GM21717 (cell line): ENCODE measurements around the gene EXOC3L1.

Experiments used
- ATAC-seq: cut with Tn5 transposase; IDR thresholded peaks from one replicate; pipeline ENCODE4 v1.9.1; 2021; ENCODE audit warnings: mild to moderate bottlenecking, moderate library complexity; ENCODE audit not compliant: unreplicated experiment

Gene EXOC3L1

DNA sequence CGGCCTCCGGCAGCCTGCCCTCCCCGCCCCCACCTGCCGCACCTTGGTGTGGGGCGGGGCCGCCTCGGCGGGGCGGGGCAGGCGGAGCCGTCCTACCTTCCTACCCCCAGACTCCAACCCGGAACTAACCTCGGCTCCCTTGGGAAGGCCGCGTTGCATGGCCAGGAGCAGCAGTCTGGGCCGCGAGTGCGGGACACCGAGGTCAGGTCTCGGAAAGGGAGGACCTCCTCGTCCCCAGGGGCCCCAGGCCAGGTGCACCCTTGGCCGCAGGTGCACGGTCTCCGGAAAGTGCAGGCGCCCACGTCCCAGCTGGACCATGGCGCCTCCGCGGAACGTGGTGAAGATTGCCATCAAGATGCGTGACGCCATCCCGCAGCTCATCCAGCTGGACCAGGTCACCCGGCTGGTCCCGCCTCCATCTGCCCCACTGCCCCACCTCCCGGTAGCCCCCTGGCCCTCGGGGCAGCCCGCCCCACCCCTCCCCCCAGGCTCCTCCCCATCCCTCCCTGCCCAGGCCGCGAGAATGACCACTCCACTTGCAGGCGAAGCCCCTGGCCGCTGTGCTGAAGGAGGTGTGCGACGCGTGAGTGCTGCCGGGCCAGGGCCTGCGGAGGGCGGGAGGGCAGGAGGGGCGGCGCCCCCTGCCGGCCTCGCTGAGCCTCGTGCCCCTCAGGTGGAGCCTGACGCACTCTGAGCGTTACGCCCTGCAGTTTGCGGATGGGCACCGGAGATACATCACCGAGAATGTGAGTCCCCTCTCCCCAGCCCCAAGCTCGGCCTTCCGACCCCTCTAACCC lies 9.3 kb upstream of the EXOC3L1 start, which contains the start of gene ELMO3:
ELMO3 (plus strand) TSS at position 121 of the 797 bp plus-strand sequence; CDS start at position 317, 196 bp downstream.
- ATAC-seq: no peak

DNA sequence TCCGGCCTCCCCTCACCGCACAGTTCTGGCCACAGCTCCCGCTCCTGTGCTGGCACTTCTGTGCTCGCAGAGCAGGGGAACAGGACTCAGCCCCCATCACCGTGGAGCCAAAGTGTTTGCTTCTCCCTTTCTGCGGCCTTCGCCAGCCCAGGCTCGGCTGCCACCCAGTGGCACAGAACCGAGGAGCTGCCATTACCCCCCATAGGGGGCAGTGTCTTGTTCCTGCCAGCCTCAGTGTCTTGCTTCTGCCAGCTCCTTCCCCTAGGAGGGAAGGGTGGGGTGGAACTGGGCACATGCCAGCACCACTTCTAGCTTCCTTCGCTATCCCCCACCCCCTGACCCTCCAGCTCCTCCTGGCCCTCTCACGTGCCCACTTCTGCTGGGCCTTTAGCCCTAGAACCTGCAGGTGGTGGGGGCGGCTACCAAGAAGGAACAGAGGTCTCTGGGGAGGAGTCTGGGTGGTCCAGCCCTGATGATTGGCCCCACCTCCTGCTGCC lies 8.3 kb upstream of the EXOC3L1 start:
- ATAC-seq: no peak

- no peak for ATAC-seq
Measured at GRCh38 chr16:67197704-67198103, 7.8 kb upstream of the EXOC3L1 start.

GRCh38 chr16:67196881-67197280 lies 6.9 kb upstream of the EXOC3L1 start:
- no peak for ATAC-seq

GRCh38 chr16:67195676-67196075 lies 5.7 kb upstream of the EXOC3L1 start:
- ATAC-seq: no peak

DNA sequence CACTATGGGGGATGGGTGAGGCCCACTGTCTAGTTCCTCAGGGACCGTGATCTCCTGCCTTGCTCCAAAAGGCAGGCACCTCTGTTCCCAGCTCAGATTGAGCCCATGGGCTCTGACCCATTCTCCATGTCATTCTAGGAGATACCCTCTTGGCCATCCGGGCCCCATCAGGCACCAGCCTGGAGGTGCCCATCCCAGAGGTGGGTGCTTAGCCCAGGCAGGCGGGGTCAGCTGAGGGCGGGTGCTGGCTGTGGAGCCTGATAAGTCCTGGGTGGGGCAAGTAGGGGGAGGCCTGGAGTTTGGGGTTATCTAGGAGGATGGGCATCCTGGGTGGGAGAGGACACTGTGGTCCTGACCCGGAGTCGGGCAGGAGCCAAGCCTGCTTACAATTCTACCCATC lies 4.3 kb upstream of the EXOC3L1 start:
- ATAC-seq: no peak

DNA sequence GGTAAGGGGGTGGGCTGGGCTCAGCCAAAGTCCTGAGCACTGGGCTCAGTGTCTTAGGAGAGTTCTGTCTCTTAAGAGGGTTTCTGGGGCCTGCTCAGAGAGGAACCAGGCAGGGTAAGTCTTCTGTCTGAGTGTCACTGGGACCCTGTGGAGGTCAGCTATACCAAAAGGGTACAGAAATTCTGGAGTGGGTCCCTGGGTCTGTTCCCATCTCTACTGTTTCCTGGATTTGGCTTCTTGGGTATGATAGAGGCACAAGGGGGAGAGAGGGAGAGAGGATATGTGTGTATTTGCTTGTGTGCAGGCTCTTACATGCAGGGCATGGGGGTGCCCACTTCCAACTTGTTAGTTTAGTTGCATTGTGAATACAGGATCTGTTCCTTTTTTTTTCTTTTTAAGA lies 3.6 kb upstream of the EXOC3L1 start:
- no peak for ATAC-seq

DNA sequence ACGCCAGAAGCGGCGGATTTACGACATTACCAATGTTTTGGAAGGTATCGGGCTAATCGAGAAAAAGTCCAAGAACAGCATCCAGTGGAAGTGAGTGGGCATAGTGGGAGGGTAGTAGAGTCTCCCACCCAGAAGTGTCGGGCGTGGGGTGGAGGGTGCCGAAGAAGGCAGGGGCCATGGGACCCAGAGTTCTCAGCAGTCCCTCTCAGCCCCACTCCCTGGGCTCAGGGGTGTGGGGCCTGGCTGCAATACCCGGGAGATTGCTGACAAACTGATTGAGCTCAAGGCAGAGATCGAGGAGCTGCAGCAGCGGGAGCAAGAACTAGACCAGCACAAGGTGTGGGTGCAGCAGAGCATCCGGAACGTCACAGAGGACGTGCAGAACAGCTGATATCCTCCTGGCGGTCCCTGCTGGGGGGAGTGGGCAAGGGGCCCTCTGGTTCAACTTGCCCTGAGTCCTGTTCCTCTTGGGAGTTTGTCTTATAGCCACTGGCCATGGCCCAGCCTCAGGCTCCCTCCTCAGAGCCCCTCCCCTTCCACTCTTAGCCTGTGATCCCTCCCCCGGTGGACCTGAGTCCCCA lies 2.9 kb upstream of the EXOC3L1 start:
- peak; percentile 4 for ATAC-seq

- peak; percentile 76 for ATAC-seq
Measured at GRCh38 chr16:67191995-67192681, 2.2 kb upstream of the EXOC3L1 start, which contains the start of gene E2F4. Gene E2F4, plus strand, starts transcription at chr16:67192155. Its CDS starts 73 bp downstream, at chr16:67192228.

GRCh38 chr16:67191411-67191994 lies 1.6 kb upstream of the EXOC3L1 start:
- no peak for ATAC-seq

- no peak for ATAC-seq
Measured at GRCh38 chr16:67190448-67191399, 788 bp upstream of the EXOC3L1 start.

DNA sequence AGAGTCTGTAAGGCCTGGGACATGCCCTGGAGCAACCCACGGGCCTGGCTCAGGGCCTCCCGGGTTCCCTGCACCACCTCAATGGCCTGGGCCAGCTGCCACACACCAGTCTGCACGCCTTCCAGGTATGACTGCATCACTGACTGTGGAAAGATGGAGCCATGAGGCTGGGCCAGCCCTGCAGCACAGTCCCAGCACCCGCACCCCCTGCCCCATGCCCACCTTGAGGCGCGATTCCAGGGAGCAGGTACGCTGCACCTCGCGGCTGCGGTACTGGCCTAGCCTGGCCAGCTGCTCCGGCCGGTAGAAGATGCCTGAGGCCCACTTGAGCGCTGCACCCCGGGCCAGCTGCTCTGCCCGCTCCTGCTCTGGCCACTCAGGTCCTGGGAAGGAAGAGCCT lies 1.1 kb downstream of the EXOC3L1 start:
- ATAC-seq: no peak

- no peak for ATAC-seq
Measured at GRCh38 chr16:67188323-67188722, 1.6 kb downstream of the EXOC3L1 start.

GRCh38 chr16:67187175-67187890 lies 2.6 kb downstream of the EXOC3L1 start:
- no peak for ATAC-seq

DNA sequence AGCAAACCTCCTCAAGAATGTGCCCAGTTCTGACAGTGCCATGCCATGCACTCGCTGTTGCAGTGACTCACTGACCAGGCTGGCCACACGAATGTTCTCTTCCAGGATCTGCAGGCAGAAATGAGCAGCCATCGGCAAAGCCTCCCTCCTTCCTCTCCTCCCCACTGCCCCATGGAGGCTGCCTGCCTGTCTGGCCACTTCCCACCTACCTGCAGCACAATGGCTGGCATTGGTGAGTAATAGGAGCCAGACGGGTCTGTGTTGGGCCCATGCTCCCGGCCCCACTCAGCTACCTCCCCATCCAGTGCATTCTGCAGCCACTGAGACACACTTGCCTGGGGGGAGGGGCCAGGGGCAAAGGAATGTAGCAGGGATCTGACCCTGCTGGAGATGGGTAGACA lies 3.4 kb downstream of the EXOC3L1 start:
- ATAC-seq: no peak

DNA sequence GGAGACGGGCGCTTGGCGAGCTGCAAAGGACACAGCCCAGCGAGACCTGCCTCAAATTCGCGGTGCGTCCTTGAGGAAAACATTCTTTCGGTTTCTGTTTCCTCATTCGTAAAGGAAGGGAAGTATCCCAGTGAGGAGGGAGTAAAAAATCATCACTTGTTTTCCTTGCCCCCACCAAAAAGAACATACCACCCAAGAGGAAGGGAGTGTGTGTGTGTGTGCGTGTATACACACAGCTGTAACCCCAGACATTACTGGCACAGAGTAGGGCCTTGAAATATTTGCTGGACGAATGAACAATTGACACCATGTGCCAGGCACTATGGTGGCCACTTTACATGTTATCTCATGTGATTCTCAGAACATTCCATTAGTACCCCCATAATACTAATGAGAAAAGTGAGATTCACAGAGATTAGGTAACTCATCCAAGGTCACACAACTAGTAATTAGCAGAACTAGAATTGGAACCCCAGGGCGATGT lies 4.2 kb downstream of the EXOC3L1 start:
- no peak for ATAC-seq

DNA sequence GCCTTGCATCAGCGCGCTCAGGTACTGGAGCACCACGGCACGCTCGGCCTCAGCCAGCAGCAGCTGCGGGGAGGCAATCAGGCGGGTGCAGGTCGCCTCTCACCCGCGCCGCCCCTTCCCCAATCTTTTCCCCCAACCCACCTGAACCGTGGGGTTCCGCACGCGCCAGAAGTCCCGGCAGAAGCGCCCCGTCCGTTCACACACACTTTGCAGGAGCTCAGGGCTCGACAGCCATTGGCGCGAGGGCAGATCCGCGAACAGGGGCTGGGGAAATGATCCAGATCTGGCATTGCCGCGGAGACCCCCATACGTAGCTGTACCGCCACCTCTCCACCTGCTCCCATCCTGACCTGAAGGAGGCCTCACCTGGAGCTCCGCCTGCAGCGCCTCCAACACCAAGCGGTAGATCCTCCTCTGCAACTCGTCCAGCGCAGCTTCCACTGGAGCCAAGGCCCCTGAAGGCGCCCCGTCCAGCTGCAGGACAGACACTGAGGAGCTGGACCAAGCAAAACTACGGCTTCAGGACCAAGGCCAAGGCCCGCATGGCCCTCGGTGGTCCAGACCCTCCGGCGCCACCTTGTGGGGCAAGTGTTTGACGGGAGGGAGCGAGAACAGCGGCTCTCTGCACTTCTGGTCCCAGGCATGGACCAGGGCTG lies 4.8 kb downstream of the EXOC3L1 start:
- no peak for ATAC-seq

- ATAC-seq: no peak
Measured at GRCh38 chr16:67184453-67184994, 5.4 kb downstream of the EXOC3L1 start.
